HG03175 (cell line): ENCODE data around the gene RIPK3.

ENCODE experiments used
- ATAC-seq: cut with Tn5 transposase; IDR thresholded peaks from one replicate; pipeline ENCODE4 v1.9.1; 2021; ENCODE audit warnings: mild to moderate bottlenecking, moderate library complexity; ENCODE audit not compliant: unreplicated experiment

RIPK3 gene

GRCh38 chr14:24325041-24325530 lies 14.7 kb downstream of the RIPK3 start:
- no peak for ATAC-seq

- no peak for ATAC-seq
Observed at GRCh38 chr14:24324024-24324423, 15.8 kb downstream of the RIPK3 start.

- ATAC-seq = no peak
Observed at GRCh38 chr14:24323341-24323740, 16.4 kb downstream of the RIPK3 start.

- no peak for ATAC-seq
Observed at GRCh38 chr14:24322672-24323071, 17.1 kb downstream of the RIPK3 start.

- ATAC-seq = no peak
Observed at GRCh38 chr14:24321212-24321975, 18.4 kb downstream of the RIPK3 start.

GRCh38 chr14:24317141-24317928 lies 22.5 kb downstream of the RIPK3 start:
- no peak for ATAC-seq

- ATAC-seq = no peak
Observed at GRCh38 chr14:24316597-24316950, 23.2 kb downstream of the RIPK3 start.

- ATAC-seq = no peak
Observed at GRCh38 chr14:24315807-24316596, 23.8 kb downstream of the RIPK3 start.

GRCh38 chr14:24315243-24315806 lies 24.5 kb downstream of the RIPK3 start:
- no peak for ATAC-seq

- no peak for ATAC-seq
Observed at GRCh38 chr14:24314377-24315193, 25.2 kb downstream of the RIPK3 start.

- ATAC-seq = no peak
Observed at GRCh38 chr14:24313913-24314312, 25.9 kb downstream of the RIPK3 start.

GRCh38 chr14:24312736-24313507 lies 26.9 kb downstream of the RIPK3 start:
- ATAC-seq = no peak

- ATAC-seq = no peak
Observed at GRCh38 chr14:24311837-24312615, 27.8 kb downstream of the RIPK3 start.

- ATAC-seq = peak; percentile 73
Observed at GRCh38 chr14:24310646-24311604, 28.9 kb downstream of the RIPK3 start, which contains the start of gene LTB4R. Gene LTB4R, plus strand, starts transcription at chr14:24311502. Its CDS starts 4,150 bp downstream, at chr14:24315652.

- ATAC-seq = no peak
Observed at GRCh38 chr14:24310265-24310645, 29.5 kb downstream of the RIPK3 start.

- ATAC-seq = no peak
Observed at GRCh38 chr14:24309538-24310264, 30.1 kb downstream of the RIPK3 start, which contains the start of gene LTB4R2. Gene LTB4R2, plus strand, starts transcription at chr14:24310140. Its CDS starts 525 bp downstream, at chr14:24310665.
